Measurements from ENCODE around the gene ATP5MK. TPM values are rescaled to one million over a fixed set of nuclear protein-coding genes. Genes with fewer than 3 reads are reported as not detected.

The ATP5MK gene, protein sequence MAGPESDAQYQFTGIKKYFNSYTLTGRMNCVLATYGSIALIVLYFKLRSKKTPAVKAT
- 269 and 308 TPM in 2 replicates for total RNA-seq

DNA sequence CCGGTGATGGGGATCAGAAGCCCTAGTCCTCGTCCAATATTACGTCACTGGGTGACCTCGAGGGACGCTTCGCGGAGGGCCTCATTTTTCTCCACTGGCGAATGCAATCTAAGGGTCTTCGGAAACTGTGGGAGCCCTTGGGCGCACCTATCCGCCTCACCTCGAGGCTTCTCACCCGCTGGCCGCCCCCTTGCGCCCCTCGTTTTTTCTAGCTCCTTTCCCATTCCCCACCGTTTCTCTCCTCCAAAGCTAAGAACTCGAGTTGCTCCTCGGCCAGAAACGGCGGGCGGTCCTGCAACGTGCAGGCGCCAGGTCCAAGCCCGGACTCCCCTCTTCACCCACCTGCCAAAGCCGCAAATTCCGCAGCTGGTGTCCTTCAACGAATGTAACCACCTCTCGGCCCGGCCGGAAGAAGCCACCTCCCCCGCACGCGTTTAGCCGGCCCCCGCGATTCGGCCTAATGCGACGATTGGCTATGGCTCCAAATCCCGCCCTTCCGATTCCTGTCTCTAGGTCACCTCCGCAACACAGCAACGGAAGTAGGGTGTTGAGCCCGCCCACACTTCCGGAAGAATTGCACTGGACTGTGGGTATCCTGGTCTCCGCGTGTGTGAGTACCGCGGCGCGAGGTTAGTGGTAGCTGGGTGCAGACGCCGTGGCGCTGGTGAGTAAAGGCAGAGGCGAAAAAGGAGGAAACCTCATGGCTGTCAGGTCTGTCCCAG is at the start of gene ATP5MK, which contains the start of gene PDCD11:
TSS of gene ATP5MK (minus strand) at position 409 of the 722 bp plus-strand sequence. CDS start 4,018 bp downstream, outside the sequence.
TSS of gene PDCD11 (plus strand) at position 560 of the 722 bp plus-strand sequence. CDS start 1,801 bp downstream, outside the sequence.

DNA sequence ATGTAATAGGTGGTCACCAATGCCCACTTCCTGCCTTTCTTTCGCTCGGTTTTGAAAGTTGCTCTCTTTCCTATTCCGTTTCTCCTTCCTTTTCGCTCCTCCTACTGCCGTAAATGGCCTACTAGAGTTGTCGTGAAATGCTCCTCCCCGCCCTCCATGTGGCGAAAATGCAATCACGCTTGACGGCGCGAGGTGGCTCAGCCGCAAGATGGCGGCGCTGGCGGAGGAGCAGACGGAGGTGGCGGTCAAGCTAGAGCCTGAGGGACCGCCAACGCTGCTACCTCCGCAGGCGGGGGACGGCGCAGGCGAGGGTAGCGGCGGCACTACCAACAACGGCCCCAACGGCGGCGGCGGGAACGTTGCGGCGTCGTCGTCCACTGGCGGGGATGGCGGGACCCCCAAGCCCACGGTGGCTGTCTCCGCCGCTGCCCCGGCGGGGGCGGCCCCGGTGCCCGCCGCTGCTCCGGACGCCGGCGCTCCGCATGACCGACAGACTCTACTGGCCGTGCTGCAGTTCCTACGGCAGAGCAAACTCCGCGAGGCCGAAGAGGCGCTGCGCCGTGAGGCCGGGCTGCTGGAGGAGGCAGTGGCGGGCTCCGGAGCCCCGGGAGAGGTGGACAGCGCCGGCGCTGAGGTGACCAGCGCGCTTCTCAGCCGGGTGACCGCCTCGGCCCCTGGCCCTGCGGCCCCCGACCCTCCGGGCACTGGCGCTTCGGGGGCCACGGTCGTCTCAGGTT is 28.3 kb downstream of the ATP5MK start, which contains the start of gene TAF5:
TSS of gene TAF5 (plus strand) at position 195 of the 737 bp plus-strand sequence. CDS start at position 209, 14 bp downstream.

DNA sequence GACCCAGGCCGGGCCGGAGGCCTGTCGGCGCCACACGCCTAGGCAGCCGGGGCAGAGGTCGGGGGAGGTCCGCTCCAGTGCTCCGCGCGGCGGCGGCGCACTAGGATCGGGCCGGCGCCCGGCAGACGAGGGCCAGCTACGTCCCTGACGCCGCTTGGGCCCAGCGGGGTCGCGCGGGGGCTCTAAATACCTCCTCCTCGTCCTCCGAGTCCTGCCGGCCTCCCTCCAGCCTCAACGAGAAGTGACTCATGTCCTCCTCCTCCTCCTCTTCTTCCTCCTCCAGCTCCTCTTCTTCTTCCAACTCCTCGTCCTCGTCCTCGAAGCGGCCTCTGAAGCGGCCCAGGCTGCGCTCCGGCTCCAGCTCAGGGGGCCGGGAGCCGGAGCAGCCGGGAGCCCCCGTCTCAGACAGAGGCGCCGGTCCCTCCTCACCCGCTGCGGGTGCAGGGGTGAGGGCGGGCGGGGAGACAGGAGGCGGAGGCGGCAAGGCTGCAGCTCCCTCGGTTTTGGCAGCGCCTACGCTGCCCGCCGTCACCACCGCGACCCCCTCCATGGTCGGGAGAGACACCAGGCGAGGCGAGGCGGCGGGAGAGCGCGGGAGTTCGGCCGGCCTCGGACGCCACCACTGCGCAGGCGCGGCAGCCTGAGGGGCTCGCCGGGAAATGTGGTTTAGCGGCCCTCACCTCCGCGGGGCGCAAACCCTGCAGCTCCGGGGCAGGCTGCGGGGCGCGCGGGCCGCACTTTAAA is 45.6 kb downstream of the ATP5MK start, which contains the start of gene PCGF6:
TSS of gene PCGF6 (minus strand) at position 624 of the 744 bp plus-strand sequence. CDS start at position 550, 74 bp downstream.

Other genes with a start within 250 kb of the ATP5MK start
- 55.4 and 101 TPM in 2 replicates for gene NT5C2, start 203.2 kb downstream of the ATP5MK start, total RNA-seq
- not detected in 2 replicates for gene RPEL1, start 150.6 kb downstream of the ATP5MK start, total RNA-seq
- gene INA, start 119.3 kb downstream of the ATP5MK start, total RNA-seq = 0.12 and 0.59 TPM in 2 replicates
- gene PCGF6, start 45.3 kb downstream of the ATP5MK start, total RNA-seq = 8.2 and 11.5 TPM in 2 replicates
- gene TAF5, start 28.5 kb downstream of the ATP5MK start, total RNA-seq = 3.1 and 3.2 TPM in 2 replicates
- 18.3 and 18.5 TPM in 2 replicates for gene PDCD11, start 151 bp upstream of the ATP5MK start, total RNA-seq
- gene CALHM2, start 55.9 kb upstream of the ATP5MK start, total RNA-seq = 124 and 125 TPM in 2 replicates
- not detected in 2 replicates for gene CALHM1, start 62.4 kb upstream of the ATP5MK start, total RNA-seq
- gene CALHM3, start 82.8 kb upstream of the ATP5MK start, total RNA-seq = not detected in 2 replicates
- gene NEURL1, start 97.2 kb upstream of the ATP5MK start, total RNA-seq = 0.12 and 0.68 TPM in 2 replicates

Measured in cardiac ventricle fibroblast (primary cell).